Activated T-cell treated with anti-CD3 and anti-CD28 coated beads, Interleukin-2, amount 50 U/mL, for 48 hours (primary cell): ENCODE data around the gene CTNNA2.

Experiments
- DNase-seq, 2 experiments: peaks; one replicate each; pipeline ENCODE4 v3.0.0-alpha.2; 2020

Gene CTNNA2

GRCh38 chr2:80351231-80351630 is 838.4 kb downstream of the CTNNA2 start:
- no peak for DNase-seq

- DNase-seq: no peak
These were observed 842.0 kb downstream of the CTNNA2 start for GRCh38 chr2:80354858-80355257.

GRCh38 chr2:80361904-80362303 is 849.1 kb downstream of the CTNNA2 start:
- DNase-seq: no peak

- no peak for DNase-seq
These were observed 850.5 kb downstream of the CTNNA2 start for GRCh38 chr2:80363330-80363729.

GRCh38 chr2:80363791-80364349 is 851.0 kb downstream of the CTNNA2 start:
- DNase-seq: no peak

- no peak for DNase-seq
These were observed 851.8 kb downstream of the CTNNA2 start for GRCh38 chr2:80364524-80365212.

- DNase-seq: no peak
These were observed 852.9 kb downstream of the CTNNA2 start for GRCh38 chr2:80365762-80366161.

- no peak for DNase-seq
These were observed 857.6 kb downstream of the CTNNA2 start for GRCh38 chr2:80370375-80371009.

GRCh38 chr2:80374105-80374504 is 861.3 kb downstream of the CTNNA2 start:
- DNase-seq: no peak

GRCh38 chr2:80377071-80377470 is 864.2 kb downstream of the CTNNA2 start:
- DNase-seq: no peak

- DNase-seq: no peak
These were observed 867.9 kb downstream of the CTNNA2 start for GRCh38 chr2:80380736-80381135.

GRCh38 chr2:80381666-80382065 is 868.8 kb downstream of the CTNNA2 start:
- no peak for DNase-seq

- no peak for DNase-seq
These were observed 879.6 kb downstream of the CTNNA2 start for GRCh38 chr2:80392441-80392840.

- no peak for DNase-seq
These were observed 881.1 kb downstream of the CTNNA2 start for GRCh38 chr2:80393991-80394390.

GRCh38 chr2:80395251-80395650 is 882.4 kb downstream of the CTNNA2 start:
- DNase-seq: no peak

GRCh38 chr2:80396276-80396675 is 883.4 kb downstream of the CTNNA2 start:
- DNase-seq: no peak

GRCh38 chr2:80403081-80403480 is 890.2 kb downstream of the CTNNA2 start:
- DNase-seq: no peak

- no peak for DNase-seq
These were observed 894.5 kb downstream of the CTNNA2 start for GRCh38 chr2:80407377-80407776.

- no peak for DNase-seq
These were observed 897.5 kb downstream of the CTNNA2 start for GRCh38 chr2:80410346-80410745.

GRCh38 chr2:80413136-80413535 is 900.3 kb downstream of the CTNNA2 start:
- no peak for DNase-seq

- no peak for DNase-seq
These were observed 904.9 kb downstream of the CTNNA2 start for GRCh38 chr2:80417737-80418136.

GRCh38 chr2:80420530-80421208 is 907.8 kb downstream of the CTNNA2 start:
- no peak for DNase-seq

GRCh38 chr2:80429251-80429650 is 916.4 kb downstream of the CTNNA2 start:
- DNase-seq: no peak

- DNase-seq: no peak
These were observed 925.1 kb downstream of the CTNNA2 start for GRCh38 chr2:80437959-80438358.
